HCT116 (cell line): ENCODE results near the gene MAN1A1.

Source experiments
- CTCF ChIP-seq, 3 experiments: fragments of 200-600 bp in 1 of 3; sonication (generic) in 1 of 3; IDR thresholded peaks in 2 of 3; conservative IDR thresholded peaks in 1 of 3; 2 replicates each; pipeline ENCODE4 v1.5.1; 2012 to 2017; ENCODE audit warnings: low read depth in 2 of 3, low read length in 2 of 3, antibody characterized with exemption in 1 of 3, borderline replicate concordance in 1 of 3, control low read depth in 1 of 3, mild to moderate bottlenecking in 1 of 3, mixed read lengths in 1 of 3, mixed run types in 1 of 3, moderate library complexity in 1 of 3; ENCODE audit not compliant: insufficient read depth in 1 of 3
- ELF1 ChIP-seq: IDR thresholded peaks from 2 replicates; pipeline ENCODE4 v1.6.1; 2012; ENCODE audit warnings: low read depth, borderline replicate concordance
- EZH2 ChIP-seq: fragments of 200-600 bp; sonication (generic); IDR thresholded peaks from 2 replicates; pipeline ENCODE4 v1.6.1; 2017; ENCODE audit warnings: antibody characterized with exemption, mixed run types
- JUND ChIP-seq: IDR thresholded peaks from 2 replicates; pipeline ENCODE4 v1.6.1; 2012
- POLR2AphosphoS5 ChIP-seq: IDR thresholded peaks from 2 replicates; pipeline ENCODE4 v1.6.1; 2011; ENCODE audit warnings: mild to moderate bottlenecking, low read depth, low read length, moderate library complexity
- RAD21 ChIP-seq: IDR thresholded peaks from 2 replicates; pipeline ENCODE4 v1.6.1; 2012; ENCODE audit warnings: low read depth, mild to moderate bottlenecking
- SIN3A ChIP-seq: IDR thresholded peaks from 2 replicates; pipeline ENCODE4 v1.6.1; 2012; ENCODE audit warnings: low read depth
- SP1 ChIP-seq: IDR thresholded peaks from 2 replicates; pipeline ENCODE4 v1.6.1; 2012; ENCODE audit warnings: low read depth
- TCF7L2 ChIP-seq: IDR thresholded peaks from 2 replicates; pipeline ENCODE4 v1.7.0; 2011; ENCODE audit warnings: borderline replicate concordance, inconsistent platforms; ENCODE audit not compliant: insufficient read depth, insufficient read length; ENCODE audit errors: extremely low read depth
- YY1 ChIP-seq: IDR thresholded peaks from 2 replicates; pipeline ENCODE4 v1.6.1; 2011; ENCODE audit warnings: low read length, low read depth, moderate library complexity, mild to moderate bottlenecking; ENCODE audit not compliant: insufficient replicate concordance; ENCODE audit errors: extremely low read depth
- ZBTB33 ChIP-seq: IDR thresholded peaks from 2 replicates; pipeline ENCODE4 v1.6.1; 2011; ENCODE audit warnings: mild to moderate bottlenecking, low read length, moderate library complexity; ENCODE audit not compliant: insufficient replicate concordance; ENCODE audit errors: extremely low read depth
- ZNF274 ChIP-seq: fragments of 200-500 bp; sonication (Bioruptor generic); IDR thresholded peaks from 2 replicates; pipeline ENCODE4 v1.6.1; 2014; ENCODE audit warnings: mild to moderate bottlenecking, low read depth, low read length, inconsistent platforms

- no peak for TF ChIP-seq EZH2
- TF ChIP-seq CTCF (IDR thresholded peaks at IDR 0.05 in 2 of 3, conservative IDR thresholded peaks at IDR 0.05 in 1 of 3; ENCODE audit: borderline replicate concordance in 1 of 3, insufficient read depth in 1 of 3, low read depth in 2 of 3, low read length in 2 of 3), result no peak
- no peak for TF ChIP-seq POLR2AphosphoS5
- no peak for TF ChIP-seq ELF1
- no peak for TF ChIP-seq ZBTB33
- no peak for TF ChIP-seq JUND
- TF ChIP-seq YY1, result no peak
- no peak for TF ChIP-seq RAD21
- no peak for TF ChIP-seq TCF7L2
- TF ChIP-seq SP1, result no peak
- TF ChIP-seq SIN3A, result no peak
- no peak for TF ChIP-seq ZNF274
These were observed 20.4 kb downstream of the MAN1A1 start for GRCh38 chr6:119328892-119329793.
